ENCODE data around the gene SLC23A3.

DNA sequence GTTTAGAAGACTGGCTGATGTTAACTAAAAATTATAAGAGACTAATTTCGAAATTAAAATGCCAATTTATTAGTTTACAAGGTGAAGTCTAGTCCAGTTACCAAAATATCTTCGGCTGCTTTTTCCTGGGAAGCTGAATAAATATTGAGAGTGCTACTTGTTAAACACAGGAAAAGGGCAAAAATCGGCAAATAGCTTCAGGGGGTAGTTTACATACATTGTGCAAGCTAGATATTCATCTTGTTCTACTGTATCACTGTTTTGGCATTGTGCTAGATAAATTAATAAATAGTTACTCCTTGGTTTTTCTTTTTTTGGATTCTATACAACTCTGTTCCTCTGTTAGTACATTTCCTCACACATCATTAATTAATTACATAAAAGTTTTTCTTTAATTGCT lies 38.5 kb downstream of the SLC23A3 start:
- TF ChIP-seq CTCF (IDR thresholded peaks at IDR 0.05; ENCODE audit: low read length) (no peak), EZH2 (optimal IDR thresholded peaks at IDR 0.05; ENCODE audit: low read depth, low read length) (no peak), EZH2phosphoT487 (IDR thresholded peaks at IDR 0.05; ENCODE audit: low read length) (no peak)
